CD4-positive, alpha-beta T cell treated with Interleukin-21 for 1 hour (primary cell): ENCODE measurements around the gene KRT75.

Experiments
- DNase-seq: peaks from one replicate; pipeline ENCODE4 v3.0.0-alpha.2; 2020

KRT75 gene

DNA sequence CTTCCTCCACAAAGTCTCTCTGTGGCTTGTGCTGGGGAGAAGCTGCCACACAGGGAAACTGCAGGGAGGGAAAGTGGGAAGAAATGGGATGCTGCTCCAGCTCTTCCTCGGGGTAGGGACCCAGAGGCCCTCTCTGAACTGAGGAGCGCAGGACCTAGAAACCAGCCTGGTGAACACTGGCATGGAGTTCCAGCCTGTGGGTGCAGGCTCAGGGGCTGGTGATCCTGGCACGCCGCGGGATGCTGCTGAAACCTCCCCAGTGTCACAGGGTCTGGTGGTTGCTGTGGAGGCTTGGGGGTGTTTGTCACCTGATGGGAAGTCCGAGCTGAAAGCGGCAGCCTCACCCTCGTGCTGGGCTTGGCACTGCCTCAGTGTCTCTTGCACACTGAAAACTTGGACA, 5.2 kb upstream of the KRT75 start:
- no peak for DNase-seq

DNA sequence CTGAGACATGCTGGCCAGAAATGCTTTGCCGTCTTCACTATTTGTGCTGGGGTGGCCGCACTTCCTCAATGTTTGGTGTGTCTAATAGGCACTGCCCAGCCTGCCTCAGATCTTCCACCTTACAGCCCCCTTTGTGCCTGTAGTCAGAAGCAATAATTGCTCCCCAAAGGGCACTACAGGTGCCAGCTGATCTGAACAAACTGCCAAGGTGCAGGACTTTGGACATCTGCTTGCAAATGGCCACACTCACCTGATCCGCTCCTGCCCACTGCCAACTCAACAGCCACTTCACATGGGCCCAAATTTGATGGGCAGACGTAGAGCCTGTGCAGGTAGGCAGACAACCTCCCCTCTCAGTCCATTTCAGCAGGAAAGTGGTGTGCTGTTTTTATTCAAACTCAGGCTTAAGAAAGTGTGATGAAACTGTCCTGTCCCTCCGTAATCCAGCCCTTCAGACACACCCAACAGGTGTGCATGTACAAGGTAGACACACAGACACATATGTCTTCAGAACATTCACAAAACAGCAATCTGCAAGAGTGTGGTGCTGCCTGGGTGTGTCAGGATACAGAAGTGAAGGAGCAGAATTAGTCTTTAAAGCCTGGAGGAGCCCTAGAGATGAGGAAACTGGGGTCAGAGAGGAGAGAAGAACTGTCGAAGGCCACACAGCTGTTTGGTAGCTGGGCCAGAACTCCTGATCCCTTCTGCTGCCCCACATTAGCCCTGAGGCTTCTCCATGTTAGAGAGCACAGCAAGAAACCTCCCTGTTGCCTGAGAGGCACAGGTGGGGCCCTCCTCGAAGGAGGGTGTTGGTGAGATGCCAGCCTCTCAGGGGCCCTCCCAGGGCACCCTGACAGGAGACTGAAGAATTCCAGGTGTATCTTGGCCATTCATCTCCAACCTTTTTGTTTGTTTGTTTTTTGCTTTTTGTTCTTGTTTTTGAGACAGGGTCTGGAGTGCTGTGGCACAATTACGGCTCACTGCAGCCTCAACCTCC, 4.4 kb upstream of the KRT75 start:
- DNase-seq = no peak

DNA sequence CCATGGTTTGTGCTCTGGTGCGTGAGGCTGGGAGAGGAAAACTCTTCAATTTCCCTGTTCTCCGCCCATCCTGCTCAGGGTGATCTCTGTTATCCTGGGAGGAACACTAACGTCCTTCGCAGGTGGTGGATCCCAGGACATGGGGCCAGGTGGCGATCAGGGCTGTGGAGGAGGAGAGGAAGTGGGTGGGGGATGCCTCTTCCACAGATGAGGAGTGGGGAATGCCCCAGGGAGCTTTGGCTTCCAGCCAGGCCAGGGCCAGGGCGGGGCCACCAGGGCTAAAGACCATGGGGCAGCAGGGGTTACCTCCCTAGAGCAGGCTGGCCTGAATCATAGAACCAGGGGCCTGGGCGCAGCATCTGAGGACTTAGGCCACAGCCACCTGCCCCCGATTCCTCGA, 3.3 kb upstream of the KRT75 start:
- DNase-seq = no peak

DNA sequence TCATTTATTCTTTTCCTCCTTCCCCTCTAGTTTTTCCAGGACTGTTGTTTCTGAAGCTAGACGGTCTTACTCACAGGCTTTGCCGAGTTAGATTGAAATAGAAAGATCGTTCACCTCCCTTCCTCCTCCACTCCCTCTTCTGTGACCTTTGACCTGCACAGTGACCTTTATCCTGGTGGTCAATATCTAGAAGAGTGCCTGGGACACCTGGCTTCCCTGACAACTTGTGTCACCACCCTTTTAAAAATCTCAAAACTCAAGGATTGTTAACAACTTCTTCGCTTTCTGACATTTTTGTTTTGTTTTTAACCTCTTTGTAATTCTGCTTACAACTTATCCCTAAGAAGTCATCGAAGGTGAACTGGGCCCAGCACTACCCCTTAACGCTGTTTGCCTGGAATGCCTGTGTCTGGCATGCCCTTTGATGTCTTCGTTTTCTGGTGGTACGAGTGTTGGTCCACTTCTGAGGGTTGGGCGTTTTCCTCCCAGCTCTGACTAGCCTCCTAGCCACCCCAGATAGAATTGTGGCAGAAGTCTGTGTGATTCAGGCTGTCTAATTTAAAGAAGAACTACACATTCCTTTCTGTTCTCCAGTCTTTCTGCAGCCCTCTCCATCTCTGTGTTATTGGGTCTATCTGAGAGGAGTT, 2.8 kb upstream of the KRT75 start:
- no peak for DNase-seq

DNA sequence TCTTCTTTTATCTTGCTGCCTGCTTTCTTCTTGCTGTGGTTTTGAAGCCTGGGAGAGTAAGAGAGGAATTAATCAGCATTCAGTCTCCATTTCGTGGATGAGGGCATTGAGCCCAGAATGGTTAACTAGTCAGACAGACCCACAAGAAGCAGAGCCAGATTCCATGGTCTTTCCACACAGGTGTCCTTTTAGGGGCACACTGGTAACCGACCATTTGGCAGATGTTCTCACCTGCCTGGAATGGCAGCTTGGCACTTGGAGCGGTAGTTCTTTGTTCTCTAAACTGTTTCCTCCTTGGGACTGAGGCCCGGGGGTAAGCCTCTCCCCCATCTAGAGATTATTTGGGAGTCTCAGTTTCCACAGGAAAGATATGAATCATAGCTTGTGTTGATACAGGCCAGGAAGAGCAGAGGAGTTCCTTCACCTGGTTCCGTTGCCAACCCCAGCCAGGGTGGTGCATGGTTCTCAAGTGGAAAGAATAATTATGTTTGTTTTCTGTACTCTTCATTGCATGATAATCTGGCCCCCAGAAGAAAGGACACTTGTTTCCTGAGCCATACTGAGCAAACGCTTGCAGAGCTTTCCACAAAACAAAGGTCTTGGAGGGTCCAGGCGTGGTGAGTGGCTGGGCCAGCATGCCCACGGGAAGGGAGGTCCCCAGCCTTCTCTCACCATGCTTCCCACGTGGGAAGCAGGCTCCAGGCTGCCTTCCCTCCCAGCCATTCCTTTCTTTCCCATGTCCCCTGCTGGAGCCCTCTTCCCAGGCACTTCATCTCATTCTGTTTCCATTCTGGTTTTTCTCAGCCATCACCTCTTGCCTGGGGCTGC, 2.0 kb upstream of the KRT75 start:
- DNase-seq = no peak

DNA sequence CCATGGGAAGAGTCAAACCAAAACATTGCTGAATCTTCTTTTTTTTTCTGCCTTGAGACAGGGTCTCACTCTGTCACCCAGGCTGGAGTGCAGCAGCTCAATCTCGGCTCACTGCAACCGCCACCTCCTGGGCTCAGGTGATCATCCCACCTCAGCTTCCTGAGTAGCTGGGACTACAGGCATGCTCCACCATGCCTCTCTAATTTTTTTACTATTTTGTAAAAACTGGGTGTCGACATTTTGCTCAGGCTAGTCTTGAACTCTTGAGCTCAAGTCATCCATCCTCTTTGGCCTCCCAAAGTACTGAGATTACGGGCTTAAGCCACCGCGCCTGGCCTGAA, 1.5 kb upstream of the KRT75 start:
- DNase-seq = no peak

DNA sequence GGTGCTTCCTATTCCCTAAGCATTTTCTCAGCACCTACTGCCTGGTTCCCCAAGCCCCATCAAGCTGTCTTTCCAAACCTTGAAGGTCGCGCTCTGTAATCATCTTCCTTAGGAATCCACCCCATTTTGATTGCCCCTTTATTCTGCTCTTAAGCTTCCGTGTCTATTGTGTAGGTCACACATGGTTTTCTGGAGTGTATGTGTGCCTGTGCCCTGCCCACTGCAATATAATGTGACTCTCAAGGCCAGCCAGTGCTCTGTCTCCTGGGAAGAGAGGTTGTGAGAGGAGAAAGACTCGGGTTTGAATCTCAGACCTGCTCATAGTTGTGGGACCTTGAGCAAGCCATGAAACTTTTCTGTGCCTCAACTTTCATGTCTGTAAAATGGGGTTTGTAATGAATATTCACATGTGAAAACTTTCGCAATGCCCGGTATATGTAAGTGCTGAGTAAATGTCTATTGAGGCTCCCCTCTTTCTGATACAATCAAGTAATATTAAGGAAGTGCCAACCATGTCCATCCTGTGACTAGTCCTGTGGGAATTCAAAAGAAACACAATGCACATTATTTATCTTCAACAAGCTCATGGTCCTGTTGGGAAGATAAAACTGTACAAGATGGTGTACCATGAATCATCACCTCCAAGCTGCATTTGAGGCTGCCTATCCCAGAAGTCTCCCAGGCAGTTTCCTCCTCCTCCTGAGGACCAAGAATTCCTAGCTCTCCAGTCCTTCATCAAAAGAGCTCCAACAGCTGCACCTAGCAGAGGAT, 774 bp upstream of the KRT75 start:
- DNase-seq = no peak

DNA sequence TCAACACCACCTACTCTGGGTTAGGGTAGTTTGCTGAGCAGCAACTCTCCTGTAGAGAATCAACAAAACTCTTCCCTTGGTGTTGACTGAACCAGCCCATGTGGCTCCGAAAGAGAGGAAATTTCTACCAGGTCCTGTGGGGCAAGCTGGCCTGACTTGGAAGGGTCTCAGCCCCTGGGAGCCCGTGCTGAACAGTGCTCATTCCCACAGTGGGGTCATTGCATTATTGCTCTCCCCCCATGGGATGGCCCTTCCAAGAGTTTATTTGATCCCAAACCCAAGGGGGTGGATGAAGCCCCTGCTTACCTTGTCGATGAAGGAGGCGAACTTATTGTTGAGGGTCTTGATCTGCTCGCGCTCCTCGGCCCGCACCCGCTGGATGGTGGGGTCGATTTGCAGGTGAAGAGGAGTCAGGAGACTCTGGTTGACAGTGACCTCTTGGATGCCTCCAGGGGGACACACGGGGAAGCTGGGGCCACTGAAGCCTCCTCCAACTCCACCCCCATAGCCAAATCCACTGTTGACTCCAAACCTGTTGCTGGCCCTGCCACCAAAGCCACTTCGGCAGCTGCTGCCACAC, 580 bp downstream of the KRT75 start:
- DNase-seq = no peak

DNA sequence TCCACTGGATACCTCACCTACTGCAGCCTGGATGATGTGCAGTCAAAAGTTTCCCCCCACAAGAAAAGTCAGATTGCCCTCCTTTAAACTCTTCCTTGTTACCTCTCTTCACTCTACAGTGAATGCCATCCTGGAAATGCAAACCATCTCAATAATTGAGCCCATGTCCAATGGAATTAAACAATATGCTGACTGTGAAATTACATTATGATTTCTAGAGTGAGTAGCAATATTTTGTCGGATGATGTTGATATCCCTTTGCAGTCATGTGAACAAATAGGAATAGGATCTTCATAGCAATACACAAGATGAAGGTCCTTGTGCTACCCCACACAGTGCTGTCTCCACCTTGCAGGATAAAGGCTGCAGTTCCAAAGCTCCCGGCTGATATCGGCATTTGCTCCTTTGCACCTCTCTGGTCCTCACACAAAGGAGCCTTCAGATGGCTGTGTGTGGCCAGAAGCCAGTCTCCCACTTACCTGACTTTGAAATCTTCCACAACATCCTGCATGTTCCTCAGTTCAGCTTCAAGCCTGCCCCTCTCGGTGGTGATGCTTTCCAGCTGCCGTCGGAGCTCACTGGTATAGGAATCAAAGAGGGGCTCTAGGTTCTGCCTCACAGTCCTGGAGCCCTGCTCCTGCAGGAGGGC, 1.5 kb downstream of the KRT75 start:
- no peak for DNase-seq

DNA sequence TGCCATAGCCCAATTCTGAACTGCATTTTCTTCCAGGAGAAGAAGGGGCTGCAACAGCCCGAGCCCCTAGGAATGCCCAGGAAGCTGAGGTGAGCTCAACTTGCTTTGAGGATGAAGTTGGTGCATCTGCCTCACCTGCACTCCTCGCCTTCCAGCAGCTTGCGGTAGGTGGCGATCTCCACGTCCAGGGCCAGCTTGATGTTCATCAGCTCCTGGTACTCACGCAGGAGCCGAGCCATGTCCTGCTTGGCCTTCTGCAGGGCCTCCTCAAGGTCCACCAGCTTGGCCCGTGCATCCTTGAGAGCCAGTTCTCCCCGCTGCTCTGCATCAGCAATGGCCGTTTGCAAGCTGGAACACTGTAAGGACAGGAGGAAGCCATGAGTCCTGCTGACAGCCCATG, 6.0 kb downstream of the KRT75 start:
- no peak for DNase-seq

DNA sequence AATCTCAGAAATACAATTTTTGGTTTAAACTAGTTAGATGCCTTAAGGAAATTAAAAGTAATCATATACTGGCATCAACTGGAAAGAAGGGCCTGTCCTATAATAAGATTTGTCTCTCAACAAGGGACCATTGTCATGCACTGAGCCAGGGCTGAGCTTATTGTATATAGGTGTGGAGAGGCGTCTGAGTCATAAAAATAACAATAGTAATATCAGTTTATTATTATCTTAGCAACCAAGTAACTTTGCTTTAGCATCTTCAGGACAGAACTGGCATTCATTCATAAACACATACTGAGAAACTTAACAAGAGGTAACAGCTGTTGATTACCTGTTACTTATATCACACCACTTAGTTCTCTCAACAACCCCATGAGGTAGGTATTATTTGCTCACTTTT, 7.1 kb downstream of the KRT75 start:
- no peak for DNase-seq

DNA sequence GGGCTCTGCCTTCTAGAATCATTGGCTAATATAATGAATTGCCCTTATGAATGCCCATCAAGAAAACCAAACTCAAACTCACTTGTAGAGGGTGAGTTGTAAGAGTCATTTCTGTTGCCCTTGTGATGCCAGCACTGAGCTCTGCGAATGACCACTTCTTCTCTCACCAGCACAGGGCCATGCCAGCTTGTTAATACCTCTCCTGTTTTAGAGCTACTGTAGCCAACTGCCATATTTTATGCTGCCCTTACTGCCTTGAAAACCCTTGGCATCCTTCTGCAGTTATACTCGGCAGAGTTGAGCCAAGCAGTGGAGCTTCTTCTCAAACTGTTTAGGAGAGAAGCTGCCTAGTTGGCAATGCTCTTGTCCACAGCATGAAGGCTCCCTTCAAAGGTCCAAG, 8.1 kb downstream of the KRT75 start:
- no peak for DNase-seq

DNA sequence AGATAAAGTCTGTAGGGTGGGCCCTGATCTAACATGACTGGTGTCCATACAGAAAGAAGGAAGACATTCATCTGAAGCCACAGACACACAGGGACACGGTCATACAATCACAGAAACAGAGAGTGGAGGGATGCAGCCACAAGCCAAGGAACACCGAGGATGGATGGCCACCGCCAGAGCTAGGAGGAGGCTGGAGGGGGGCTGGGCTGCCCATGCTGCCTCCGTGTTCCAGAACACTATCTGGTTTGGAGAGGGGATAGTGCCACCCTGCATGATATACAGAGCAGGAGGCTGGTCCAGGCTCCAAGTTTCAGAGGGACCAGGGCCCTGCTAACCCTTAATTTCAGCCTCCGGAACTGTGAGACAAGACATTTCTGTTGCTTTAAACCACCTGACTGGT, 8.7 kb downstream of the KRT75 start:
- no peak for DNase-seq

DNA sequence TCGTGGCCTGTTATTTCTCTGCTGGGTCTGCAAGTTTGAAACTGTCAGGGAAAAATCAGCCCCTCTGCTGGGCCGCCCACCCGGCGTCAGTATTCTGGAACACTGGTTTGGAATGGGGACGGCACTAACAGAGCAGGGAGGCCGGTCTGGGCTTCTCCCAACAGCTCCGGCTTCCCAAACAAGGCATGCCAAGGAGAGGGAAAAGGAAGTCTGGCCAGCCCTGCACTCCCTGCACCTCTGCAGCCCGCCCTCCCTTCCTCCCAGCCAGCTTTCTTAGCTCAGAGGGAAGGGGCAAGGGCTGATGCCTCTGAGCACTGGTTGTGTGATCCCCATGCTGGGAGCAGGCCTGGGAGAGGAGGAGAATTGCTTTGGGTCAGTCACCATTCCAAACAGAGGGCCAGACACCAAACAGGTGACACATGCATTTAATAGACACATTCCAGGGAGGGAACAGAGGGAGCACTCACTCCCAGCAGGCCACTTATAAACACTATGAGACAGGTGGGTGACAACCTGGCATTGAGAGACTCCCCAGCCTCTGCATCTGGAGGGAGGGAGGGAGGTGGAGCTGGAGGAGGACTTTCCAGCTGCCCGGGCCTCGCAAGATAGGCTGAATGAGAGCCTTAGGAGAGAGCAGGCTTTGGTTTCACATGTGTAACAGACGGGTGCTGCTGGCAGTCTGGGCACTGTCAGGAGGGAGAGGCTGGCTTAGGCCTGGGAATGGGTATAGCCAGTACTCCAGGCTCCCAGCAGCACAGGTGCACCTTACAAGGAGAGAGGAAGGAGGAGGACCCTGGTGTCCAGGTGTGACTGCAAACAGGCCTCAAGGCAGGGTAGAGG, 10.3 kb downstream of the KRT75 start:
- no peak for DNase-seq

DNA sequence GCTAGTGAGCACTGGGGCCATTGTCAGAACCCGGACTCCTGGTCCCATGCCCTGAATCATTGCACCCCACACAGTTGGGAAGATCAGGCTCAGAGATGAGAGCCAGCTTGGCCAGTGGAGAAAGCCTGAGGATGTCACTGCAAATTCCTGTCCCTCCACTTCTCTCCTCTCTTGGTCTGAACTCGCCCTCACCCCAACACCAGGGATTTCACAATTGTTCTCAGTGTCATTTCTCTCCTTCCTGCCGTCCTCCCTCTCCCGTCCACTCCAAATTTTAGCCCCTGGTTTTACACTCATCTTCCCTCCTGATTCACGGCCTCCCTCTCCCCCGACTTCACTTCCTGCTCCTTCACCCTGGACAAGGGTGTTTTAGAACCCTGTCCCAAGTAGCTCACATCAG, 11.1 kb downstream of the KRT75 start:
- DNase-seq = no peak

DNA sequence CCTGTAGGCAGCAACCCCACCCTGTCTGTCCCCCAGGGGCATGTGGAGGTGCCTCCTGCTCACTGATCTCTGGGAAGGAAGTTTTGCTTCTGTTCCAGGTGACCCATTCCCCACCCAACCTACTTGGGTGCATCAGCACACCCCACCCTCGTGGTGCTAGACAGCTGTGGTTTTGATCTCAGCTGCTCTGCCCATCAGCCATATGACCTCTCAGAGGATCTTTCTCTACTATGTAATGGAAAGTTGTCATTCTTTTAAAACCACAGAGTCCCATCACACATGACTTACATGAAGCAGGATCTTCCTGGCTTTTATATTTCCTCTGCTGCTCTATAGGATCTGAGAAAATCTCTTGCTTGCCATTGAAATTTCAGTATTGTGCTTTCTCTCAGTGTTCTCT, 14.5 kb downstream of the KRT75 start:
- no peak for DNase-seq

DNA sequence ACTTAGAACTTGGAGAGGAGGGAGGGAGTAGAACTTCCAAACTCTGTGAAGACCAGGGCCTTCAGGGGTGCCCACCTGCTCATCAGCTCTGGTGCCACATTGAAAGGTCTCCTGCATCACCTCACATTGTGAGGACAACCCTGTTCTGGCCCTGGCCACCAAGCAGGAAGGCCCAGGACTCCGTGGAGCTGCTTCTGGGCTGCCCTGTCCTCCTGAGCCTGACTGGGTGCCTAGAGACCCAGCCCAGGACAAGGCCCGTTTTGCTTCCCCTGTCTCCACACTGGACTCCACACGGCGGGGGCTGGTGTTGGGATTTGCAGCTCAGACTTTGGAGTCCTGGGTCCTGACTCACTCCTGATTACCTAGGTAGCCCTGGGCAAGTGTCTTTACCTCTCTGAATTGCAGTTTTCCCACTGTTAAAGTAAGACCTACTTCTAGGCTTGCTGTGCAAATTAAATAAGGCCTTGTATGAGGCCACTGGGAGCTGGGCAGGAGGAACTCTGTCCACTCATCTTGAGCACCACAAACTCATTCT, 15.5 kb downstream of the KRT75 start:
- DNase-seq = no peak

DNA sequence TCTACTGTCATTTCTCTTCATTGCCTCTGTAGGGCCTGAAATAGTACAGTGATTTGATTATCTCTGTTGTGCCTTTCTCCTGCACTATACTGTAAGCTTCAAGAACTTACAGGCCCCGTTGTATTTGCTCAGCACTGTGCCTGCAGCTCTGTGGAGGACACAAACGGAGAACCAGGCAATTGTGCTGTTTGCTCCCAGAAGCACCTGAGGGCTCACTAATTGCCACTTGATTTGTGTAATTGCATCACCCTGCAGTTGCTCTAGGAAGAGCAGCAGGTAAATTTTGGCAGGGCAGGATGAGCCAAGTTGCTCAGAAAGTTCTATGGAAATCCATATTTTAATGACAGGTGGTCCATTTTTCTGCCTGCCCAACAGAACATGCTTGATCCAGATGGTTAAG, 16.4 kb downstream of the KRT75 start:
- DNase-seq = no peak

DNA sequence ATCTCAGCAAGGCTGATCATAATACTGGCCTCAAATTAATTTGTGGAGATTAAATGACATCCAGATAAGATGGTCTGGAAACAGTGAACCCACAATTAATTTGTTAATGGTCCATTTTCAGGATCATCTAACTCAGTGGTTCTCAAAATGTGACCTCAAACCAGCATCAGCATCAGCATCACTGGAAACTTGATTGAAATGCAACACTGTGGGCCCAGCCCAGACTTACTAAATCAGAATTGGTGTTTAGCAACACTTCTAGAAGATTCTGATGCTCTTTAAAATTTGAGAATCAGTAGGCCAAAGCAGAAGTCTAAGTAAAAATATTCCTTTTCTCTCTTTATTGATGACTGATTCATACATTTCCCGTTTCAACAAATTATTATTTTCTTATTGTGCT, 17.4 kb downstream of the KRT75 start:
- DNase-seq = no peak

DNA sequence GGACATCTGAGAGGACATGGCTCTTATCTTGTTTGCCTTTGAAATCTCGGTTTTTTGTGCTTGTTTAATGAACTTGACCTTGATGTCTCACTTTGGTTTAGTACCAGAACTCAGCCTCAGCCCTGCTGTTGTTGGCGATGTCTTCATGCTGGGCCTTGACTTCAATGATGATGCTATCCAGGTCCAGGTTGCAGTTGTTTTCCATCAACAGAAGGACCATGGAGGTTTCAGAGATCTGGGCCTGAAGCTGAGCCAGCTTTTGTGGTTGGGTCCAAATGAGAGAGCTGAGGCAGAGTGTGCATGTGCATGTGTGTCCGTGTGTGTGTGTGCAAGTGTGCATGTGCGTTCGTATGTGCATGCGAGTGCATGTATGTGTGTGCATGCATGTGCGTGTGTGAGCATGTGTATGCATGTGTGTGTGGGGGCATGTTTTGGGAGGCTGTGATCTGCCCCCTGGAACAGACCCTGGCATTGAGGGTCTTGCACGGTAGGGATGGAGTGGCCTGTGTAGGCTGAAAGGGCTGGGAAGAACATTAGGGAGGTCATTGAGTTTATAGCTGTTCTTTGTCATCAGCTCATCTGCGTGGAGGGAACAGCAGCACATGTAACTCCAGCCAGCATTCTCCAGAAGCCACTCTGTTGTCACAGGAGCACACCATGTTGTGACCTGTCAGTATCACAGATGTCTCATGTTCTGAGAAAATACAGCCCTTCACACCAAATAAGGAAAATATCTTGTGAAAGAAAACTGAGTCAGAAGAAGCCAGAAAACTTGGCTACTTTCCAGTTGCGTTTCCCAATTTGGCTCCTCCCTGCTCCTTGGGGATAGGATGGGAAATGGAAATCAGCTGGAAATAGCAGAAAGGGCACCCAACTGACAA, 18.1 kb downstream of the KRT75 start:
- DNase-seq = no peak
